Measurements from ENCODE around the gene SLA2. TPM values are rescaled to one million over a fixed set of nuclear protein-coding genes. Genes with fewer than 3 reads are reported as not detected.

The SLA2 gene
- total RNA-seq, 1 experiment from 2014 or later = not detected

- H3K9me2 ChIP-seq (ENCODE audit: insufficient read depth) = no peaks in the 10 kb centered on the region
- H3K4me2 ChIP-seq = no peak overlapping the region
- no peak overlapping the region for H2AFZ ChIP-seq
- BruUV-seq (replicated peaks) = no TSS peak
- H3K36me3 ChIP-seq (ENCODE audit: low read depth) = no peaks in the 10 kb centered on the region
- TF ChIP-seq EZH2 (IDR thresholded peaks at IDR 0.05; ENCODE audit: low read depth) (no peak), CTCF (conservative IDR thresholded peaks at IDR 0.05) (no peak)
- no peaks in the 10 kb centered on the region for H3K4me1 ChIP-seq (replicated peaks; ENCODE audit: insufficient read depth)
- no peak overlapping the region for H3K4me3 ChIP-seq
- no peaks in the 10 kb centered on the region for H3K79me2 ChIP-seq (ENCODE audit: low read depth)
- intact Hi-C loops (cut with micrococcal nuclease; ENCODE audit: unreplicated experiment) = no loop called here
- no peaks in the 10 kb centered on the region for H4K20me1 ChIP-seq (ENCODE audit: insufficient read depth)
- no peak for DNase-seq
- POLR2A ChIA-PET (ENCODE audit: unreplicated experiment) = no interaction called here
- CTCF ChIA-PET = no interaction called here
- H3K27me3 ChIP-seq (ENCODE audit: insufficient read depth, low read depth) = no peaks in the 10 kb centered on the region
- peaks cover 8% of the 10 kb centered on the region; the same call in 1 of the 2 replicates for H3F3A ChIP-seq (ENCODE audit: insufficient read depth, low read depth)
- peaks cover 8% of the 10 kb centered on the region; the same call in 1 of the 2 replicates for H3K9me3 ChIP-seq (ENCODE audit: insufficient read depth, low read depth)
- no peak overlapping the region for H3K27ac ChIP-seq
Observed at GRCh38 chr20:36593347-36593929, 52.6 kb downstream of the SLA2 start.

GRCh38 chr20:36591854-36592641, 53.9 kb downstream of the SLA2 start:
- Histone ChIP-seq H3F3A (ENCODE audit: insufficient read depth, low read depth) (peaks cover 8% of the 10 kb centered on the region; the same call in 1 of the 2 replicates), H3K9me3 (ENCODE audit: insufficient read depth, low read depth) (peaks cover 8% of the 10 kb centered on the region; the same call in 1 of the 2 replicates), H3K4me3 (no peak overlapping the region), H4K20me1 (ENCODE audit: insufficient read depth) (no peaks in the 10 kb centered on the region), H3K27me3 (ENCODE audit: insufficient read depth, low read depth) (no peaks in the 10 kb centered on the region), H3K27ac (no peak overlapping the region), H3K79me2 (ENCODE audit: low read depth) (no peaks in the 10 kb centered on the region), H3K4me1 (replicated peaks; ENCODE audit: insufficient read depth) (no peaks in the 10 kb centered on the region), H3K9me2 (ENCODE audit: insufficient read depth) (no peaks in the 10 kb centered on the region), H2AFZ (no peak overlapping the region), H3K36me3 (ENCODE audit: low read depth) (no peaks in the 10 kb centered on the region), H3K4me2 (no peak overlapping the region)
- POLR2A ChIA-PET (ENCODE audit: unreplicated experiment) = no interaction called here
- TSS peak; percentile 15 for BruUV-seq (replicated peaks)
- intact Hi-C loops (cut with micrococcal nuclease; ENCODE audit: unreplicated experiment) = no loop called here
- peak in 1 of 2 experiments; percentile 61 for DNase-seq
- CTCF ChIA-PET = interaction anchor here (0.6 to 0.8 kb wide), 4 partner anchors 86 to 612 kb away, joined by 3 to 6 read pairs (median 4); no protein-coding TSS in a partner anchor
- TF ChIP-seq CTCF (conservative IDR thresholded peaks at IDR 0.05) (peak; percentile 43; the same call in 1 of the 2 replicates), EZH2 (IDR thresholded peaks at IDR 0.05; ENCODE audit: low read depth) (no peak)

GRCh38 chr20:36591281-36591680, 54.7 kb downstream of the SLA2 start:
- Histone ChIP-seq H3K27me3 (ENCODE audit: insufficient read depth, low read depth) (no peaks in the 10 kb centered on the region), H3K79me2 (ENCODE audit: low read depth) (no peaks in the 10 kb centered on the region), H2AFZ (no peak overlapping the region), H3K4me3 (no peak overlapping the region), H3F3A (ENCODE audit: insufficient read depth, low read depth) (peaks cover 8% of the 10 kb centered on the region; the same call in 1 of the 2 replicates), H3K27ac (no peak overlapping the region), H4K20me1 (ENCODE audit: insufficient read depth) (no peaks in the 10 kb centered on the region), H3K36me3 (ENCODE audit: low read depth) (no peaks in the 10 kb centered on the region), H3K4me2 (no peak overlapping the region), H3K4me1 (replicated peaks; ENCODE audit: insufficient read depth) (no peaks in the 10 kb centered on the region; the same call in 1 of the 2 replicates), H3K9me3 (ENCODE audit: insufficient read depth, low read depth) (peaks cover 8% of the 10 kb centered on the region; the same call in 1 of the 2 replicates), H3K9me2 (ENCODE audit: insufficient read depth) (no peaks in the 10 kb centered on the region)
- no TSS peak for BruUV-seq (replicated peaks)
- TF ChIP-seq CTCF (conservative IDR thresholded peaks at IDR 0.05) (no peak), EZH2 (IDR thresholded peaks at IDR 0.05; ENCODE audit: low read depth) (no peak)
- POLR2A ChIA-PET (ENCODE audit: unreplicated experiment) = no interaction called here
- no peak for DNase-seq
- intact Hi-C loops (cut with micrococcal nuclease; ENCODE audit: unreplicated experiment) = no loop called here
- CTCF ChIA-PET = interaction anchor here (0.6 to 0.8 kb wide), 3 partner anchors 85 to 1846 kb away, joined by 5 to 10 read pairs (median 6); no protein-coding TSS in a partner anchor

All from PC-9 (cell line).